ENCODE results near the gene MERTK. TPM values are rescaled to one million over a fixed set of nuclear protein-coding genes. Genes with fewer than 3 reads are reported as not detected.

Gene MERTK
- total and polyA plus RNA-seq, 2 donors (not counting 1 experiment from before 2014, with no cell fraction given), result 0.04 to 0.34 TPM

GRCh38 chr2:111912547-111912946 is 14.1 kb downstream of the MERTK start:
- ChIA-PET POLR2A (no interaction called here), CTCF (no interaction called here)
- Histone ChIP-seq H3K4me2 (replicated peaks; ENCODE audit: low read depth, low read length, poor library complexity, severe bottlenecking) (no peak overlapping the region), H3K4me1 (ENCODE audit: control insufficient read depth in 2 of 2, insufficient read depth in 2 of 2, low read length in 2 of 2) (no peaks in the 10 kb centered on the region), H3K27me3 (replicated peaks in 1 of 4; ENCODE audit: control extremely low read depth in 1 of 4, control insufficient read depth in 3 of 4, insufficient read depth in 4 of 4, low read length in 3 of 4) (no peaks in the 10 kb centered on the region), H3K36me3 (replicated peaks in 1 of 2; ENCODE audit: control extremely low read depth in 1 of 2, control insufficient read depth in 1 of 2, extremely low read depth in 1 of 2, insufficient read depth in 2 of 2, low read length in 1 of 2) (no peaks in the 10 kb centered on the region), H3K9me3 (ENCODE audit: control extremely low read depth in 1 of 3, control insufficient read depth in 2 of 3, insufficient read depth in 1 of 3, low read length in 2 of 3) (no peaks in the 10 kb centered on the region), H3K27ac (ENCODE audit: low read length in 2 of 2) (no peak overlapping the region), H3K79me2 (ENCODE audit: control insufficient read depth, insufficient read depth, low read length) (no peaks in the 10 kb centered on the region), H4K20me1 (ENCODE audit: control insufficient read depth, insufficient read depth, low read length, poor library complexity, severe bottlenecking) (no peaks in the 10 kb centered on the region), H3K4me3 (ENCODE audit: control extremely low read depth in 1 of 5, extremely low read depth in 1 of 5, insufficient read depth in 1 of 5, low read depth in 2 of 5, low read length in 4 of 5) (no peak overlapping the region), H2AFZ (ENCODE audit: insufficient read depth, low read depth, low read length, poor library complexity, severe bottlenecking) (no peak overlapping the region), H3K9ac (ENCODE audit: low read length) (no peak overlapping the region)
- DNase-seq, result no peak
- WGBS (ENCODE audit: insufficient coverage), result no CpG with 5 or more reads among the region's 2 CpGs
- Mint-ChIP-seq H3K4me3 (no peak overlapping the region), H3K4me1 (no peaks in the 10 kb centered on the region), H3K27ac (no peak overlapping the region), H3K27me3 (no peaks in the 10 kb centered on the region), H3K9me3 (ENCODE audit: insufficient read depth) (no peaks in the 10 kb centered on the region)
- TF ChIP-seq EZH2 (IDR thresholded peaks at IDR 0.05; ENCODE audit: borderline replicate concordance, insufficient read depth, low read depth, low read length, poor library complexity, severe bottlenecking), result no peak
- TF ChIP-seq, protein P1, sequence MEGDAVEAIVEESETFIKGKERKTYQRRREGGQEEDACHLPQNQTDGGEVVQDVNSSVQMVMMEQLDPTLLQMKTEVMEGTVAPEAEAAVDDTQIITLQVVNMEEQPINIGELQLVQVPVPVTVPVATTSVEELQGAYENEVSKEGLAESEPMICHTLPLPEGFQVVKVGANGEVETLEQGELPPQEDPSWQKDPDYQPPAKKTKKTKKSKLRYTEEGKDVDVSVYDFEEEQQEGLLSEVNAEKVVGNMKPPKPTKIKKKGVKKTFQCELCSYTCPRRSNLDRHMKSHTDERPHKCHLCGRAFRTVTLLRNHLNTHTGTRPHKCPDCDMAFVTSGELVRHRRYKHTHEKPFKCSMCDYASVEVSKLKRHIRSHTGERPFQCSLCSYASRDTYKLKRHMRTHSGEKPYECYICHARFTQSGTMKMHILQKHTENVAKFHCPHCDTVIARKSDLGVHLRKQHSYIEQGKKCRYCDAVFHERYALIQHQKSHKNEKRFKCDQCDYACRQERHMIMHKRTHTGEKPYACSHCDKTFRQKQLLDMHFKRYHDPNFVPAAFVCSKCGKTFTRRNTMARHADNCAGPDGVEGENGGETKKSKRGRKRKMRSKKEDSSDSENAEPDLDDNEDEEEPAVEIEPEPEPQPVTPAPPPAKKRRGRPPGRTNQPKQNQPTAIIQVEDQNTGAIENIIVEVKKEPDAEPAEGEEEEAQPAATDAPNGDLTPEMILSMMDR (IDR thresholded peaks at IDR 0.05), result no peak
- no peak for ATAC-seq (ENCODE audit: low read depth)
- intact Hi-C loops (cut with micrococcal nuclease), result no loop called here

- 76% methylated on average over 2 of the region's 3 CpGs for WGBS (ENCODE audit: insufficient coverage)
- H3K4me2 ChIP-seq (replicated peaks; ENCODE audit: low read depth, low read length, poor library complexity, severe bottlenecking), result no peak overlapping the region
- no peak overlapping the region for H2AFZ ChIP-seq (ENCODE audit: insufficient read depth, low read depth, low read length, poor library complexity, severe bottlenecking)
- no peak overlapping the region for H3K4me3 ChIP-seq (ENCODE audit: control extremely low read depth in 1 of 5, extremely low read depth in 1 of 5, insufficient read depth in 1 of 5, low read depth in 2 of 5, low read length in 4 of 5)
- no peaks in the 10 kb centered on the region for H3K4me1 ChIP-seq (ENCODE audit: control insufficient read depth in 2 of 2, insufficient read depth in 2 of 2, low read length in 2 of 2)
- H3K27me3 ChIP-seq (replicated peaks in 1 of 4; ENCODE audit: control extremely low read depth in 1 of 4, control insufficient read depth in 3 of 4, insufficient read depth in 4 of 4, low read length in 3 of 4), result no peaks in the 10 kb centered on the region
- DNase-seq, result no peak
- no peak for ATAC-seq (ENCODE audit: low read depth)
- no peaks in the 10 kb centered on the region for H3K36me3 ChIP-seq (replicated peaks in 1 of 2; ENCODE audit: control extremely low read depth in 1 of 2, control insufficient read depth in 1 of 2, extremely low read depth in 1 of 2, insufficient read depth in 2 of 2, low read length in 1 of 2)
- POLR2A ChIA-PET, result no interaction called here
- Mint-ChIP-seq H3K4me1 (no peaks in the 10 kb centered on the region), H3K27ac (no peak overlapping the region), H3K27me3 (no peaks in the 10 kb centered on the region), H3K9me3 (ENCODE audit: insufficient read depth) (no peaks in the 10 kb centered on the region), H3K4me3 (no peak overlapping the region)
- TF ChIP-seq, protein P1 (IDR thresholded peaks at IDR 0.05), result no peak
- TF ChIP-seq EZH2 (IDR thresholded peaks at IDR 0.05; ENCODE audit: borderline replicate concordance, insufficient read depth, low read depth, low read length, poor library complexity, severe bottlenecking), result no peak
- H3K9ac ChIP-seq (ENCODE audit: low read length), result no peak overlapping the region
- H3K27ac ChIP-seq (ENCODE audit: low read length in 2 of 2), result no peak overlapping the region
- intact Hi-C loops (cut with micrococcal nuclease), result no loop called here
- CTCF ChIA-PET, result no interaction called here
- H3K9me3 ChIP-seq (ENCODE audit: control extremely low read depth in 1 of 3, control insufficient read depth in 2 of 3, insufficient read depth in 1 of 3, low read length in 2 of 3), result no peaks in the 10 kb centered on the region
- H3K79me2 ChIP-seq (ENCODE audit: control insufficient read depth, insufficient read depth, low read length), result no peaks in the 10 kb centered on the region
- H4K20me1 ChIP-seq (ENCODE audit: control insufficient read depth, insufficient read depth, low read length, poor library complexity, severe bottlenecking), result no peaks in the 10 kb centered on the region
Observed at GRCh38 chr2:111917106-111917505, 18.7 kb downstream of the MERTK start.
